Measurements from ENCODE around the gene ERN1. TPM values are rescaled to one million over a fixed set of nuclear protein-coding genes. Genes with fewer than 3 reads are reported as not detected.

ERN1 gene
- total RNA-seq, 1 donor from 2014 or later: 9.9 TPM

DNA sequence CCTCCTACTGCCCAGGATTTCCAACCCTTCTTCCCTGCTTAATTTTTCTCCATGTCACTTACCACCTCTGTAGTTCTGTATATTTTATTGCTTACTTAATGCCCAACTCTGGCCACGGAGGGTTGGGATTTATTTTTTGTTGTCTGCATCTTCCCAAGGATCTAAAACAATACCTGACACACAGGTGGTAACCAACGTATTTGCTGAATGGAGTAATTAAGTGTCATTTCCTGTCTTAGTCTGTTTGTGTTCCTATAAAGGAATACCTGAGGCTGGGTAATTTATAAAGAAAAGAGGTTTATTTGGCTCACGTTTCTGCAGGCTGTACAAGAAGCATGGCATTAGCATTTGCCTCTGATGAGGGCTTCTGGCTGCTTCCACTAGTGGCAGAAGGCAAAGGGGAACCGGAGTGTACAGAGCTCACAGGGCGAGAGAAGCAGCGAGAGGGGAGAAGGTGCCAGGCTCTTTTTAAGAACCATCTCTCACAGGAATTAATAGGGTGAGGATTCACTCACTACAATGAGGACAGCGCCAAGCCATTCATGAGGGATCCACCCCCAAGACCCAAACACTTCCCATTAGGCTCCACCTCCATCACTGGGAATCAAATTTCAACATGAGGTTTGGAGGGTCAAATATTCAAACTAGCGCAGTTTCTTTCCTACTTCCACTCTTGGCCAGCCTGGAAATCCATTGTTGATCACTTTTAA, 44.8 kb downstream of the ERN1 start:
- no peak for DNase-seq (ENCODE audit: low read depth, low spot score)

DNA sequence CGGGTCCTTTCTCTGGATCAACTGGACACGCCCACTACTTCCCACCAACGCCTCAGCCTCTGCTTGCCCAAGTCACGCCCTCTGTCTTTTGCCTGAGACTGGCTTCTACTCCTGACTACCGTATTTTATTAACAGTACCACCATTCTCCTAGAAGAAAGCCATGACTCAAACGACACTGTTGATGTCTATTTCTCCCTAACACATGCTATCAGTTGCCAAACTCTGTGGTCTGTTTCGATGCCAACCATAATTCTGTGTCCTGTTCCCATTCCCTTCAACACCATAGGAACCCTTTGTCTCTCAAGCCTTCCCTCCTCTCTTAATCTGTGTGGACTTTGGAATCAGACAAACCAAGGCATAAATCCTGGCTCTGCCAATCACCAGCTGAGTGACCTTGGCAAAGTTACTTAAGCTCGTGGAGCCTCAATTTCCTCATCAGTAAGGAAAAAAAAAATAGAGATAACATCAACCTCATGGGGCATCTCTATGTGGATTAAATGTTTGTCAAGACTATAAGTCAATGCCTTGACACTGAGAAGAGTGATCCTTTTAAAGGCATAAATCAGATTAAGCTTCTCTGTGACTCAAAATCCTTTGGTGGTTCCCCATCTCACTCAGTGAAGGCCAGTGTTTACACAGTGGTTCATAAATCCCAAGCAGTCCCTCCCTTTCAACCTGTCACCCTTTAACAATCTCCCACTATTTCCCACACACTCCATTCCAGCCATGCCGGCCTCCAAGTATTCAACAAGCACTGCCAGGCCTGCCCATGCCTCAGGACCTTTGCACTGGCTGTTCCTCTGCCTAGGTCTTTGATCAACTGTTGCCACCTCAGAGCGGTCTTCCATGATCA, 45.6 kb downstream of the ERN1 start:
- no peak for DNase-seq (ENCODE audit: low read depth, low spot score)

DNA sequence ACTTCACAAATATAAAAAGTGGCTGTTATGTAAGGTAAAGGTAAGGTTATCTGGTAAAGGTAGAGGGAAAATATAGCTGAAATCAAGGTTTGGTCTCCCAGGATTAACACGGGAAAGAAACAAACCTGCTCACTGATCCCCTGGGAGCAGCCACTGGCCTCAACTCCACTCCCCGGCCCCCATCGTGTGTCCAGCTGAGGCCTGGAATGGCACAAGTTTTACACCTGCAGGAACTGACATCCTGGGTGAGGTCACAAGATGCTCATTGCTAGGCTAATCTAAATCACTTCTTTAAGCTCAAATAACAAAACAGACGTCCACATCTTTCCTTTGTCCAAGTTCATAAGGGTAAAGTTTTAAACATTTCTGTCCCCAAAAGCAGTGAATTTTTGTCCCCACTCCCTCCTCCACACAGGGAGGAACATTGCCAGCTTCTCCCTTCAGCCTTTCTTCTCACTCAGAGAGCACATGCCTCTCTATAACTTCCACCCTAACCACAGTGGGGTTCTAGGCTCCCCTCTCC, 46.3 kb downstream of the ERN1 start:
- DNase-seq (ENCODE audit: low read depth, low spot score): no peak

DNA sequence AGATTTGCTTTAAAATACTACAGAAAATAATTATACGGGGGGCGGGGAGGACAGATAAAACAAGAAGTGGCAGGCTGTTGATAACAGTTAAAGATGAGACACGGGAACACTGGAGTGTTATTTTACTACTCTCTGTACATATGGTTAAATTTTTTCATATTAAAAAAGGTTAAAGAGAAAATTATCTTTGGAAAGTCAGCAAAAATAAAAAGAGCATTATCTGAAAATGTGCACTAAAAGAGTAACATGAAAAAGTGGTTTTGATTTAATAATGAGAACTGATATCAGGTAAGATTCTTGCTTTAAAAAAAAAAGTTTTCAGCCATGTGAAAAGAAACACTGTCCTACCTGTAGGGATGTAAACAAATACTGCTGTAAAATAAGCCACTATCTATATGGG, 46.9 kb downstream of the ERN1 start:
- DNase-seq (ENCODE audit: low read depth, low spot score): no peak

DNA sequence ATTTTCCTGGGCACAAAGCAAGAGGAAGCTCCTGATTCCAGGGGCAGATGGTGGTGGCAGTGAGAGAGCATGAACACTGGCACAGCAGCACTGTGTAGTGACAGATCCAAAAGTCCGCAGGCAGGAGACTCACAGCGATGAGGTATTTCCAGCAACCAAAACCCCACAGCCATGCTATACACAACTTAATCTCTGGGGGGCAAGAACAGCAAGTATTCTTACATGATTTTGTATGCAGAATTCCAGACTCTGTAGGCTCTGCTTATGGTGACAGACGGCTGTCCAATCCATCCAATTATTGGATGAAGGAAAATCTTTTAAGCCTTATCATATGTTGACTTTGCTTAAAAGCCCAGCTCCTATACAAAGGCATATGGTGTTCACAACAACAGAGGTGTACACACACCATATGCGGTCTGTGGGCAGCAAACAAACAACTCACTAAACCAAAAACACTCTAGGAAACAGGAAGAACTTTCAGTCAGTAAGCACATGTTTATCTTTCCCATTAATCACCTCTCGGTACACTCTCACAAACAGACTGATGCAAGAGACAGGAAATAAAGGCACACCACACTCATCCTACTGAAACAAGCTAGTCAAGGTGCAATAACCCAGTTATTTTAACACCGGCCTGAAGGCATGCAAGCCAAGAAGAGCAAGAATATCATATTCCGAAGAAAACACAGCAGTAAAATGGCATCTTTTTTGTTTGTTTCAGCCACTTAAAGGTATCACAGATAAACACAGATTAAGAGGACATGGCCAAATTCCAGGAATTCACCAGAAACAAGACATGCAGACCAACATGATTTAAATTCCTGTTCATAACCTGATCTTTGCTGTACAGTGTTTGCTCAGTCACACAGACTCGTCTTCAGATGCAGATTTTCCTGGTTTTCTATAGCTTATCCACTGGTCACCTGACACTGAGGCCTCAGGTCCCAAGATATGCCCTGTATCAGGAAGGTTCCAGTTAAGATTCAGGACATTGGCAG, 47.8 kb downstream of the ERN1 start:
- DNase-seq (ENCODE audit: low read depth, low spot score): no peak

DNA sequence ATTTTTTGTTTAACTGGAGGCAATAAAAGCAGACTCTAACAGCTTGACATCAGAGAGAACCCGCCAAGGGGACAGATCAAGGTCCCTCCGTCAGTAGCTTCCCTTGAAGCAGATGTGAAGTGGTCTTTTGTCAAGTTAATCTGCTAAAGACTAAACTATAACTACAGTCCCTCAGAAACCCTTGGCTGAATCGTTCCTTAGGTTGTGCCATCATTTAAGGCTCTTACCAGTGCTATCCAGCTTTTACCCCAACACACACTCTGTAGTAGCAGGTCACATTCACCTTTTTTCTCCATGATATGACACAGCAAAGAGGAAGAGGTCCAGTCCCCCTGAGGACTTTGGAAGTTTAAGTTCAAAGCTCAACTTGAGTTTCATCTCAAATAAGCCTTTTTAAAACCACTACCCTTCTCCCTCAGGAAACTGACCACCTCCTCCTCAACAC, 49.7 kb downstream of the ERN1 start:
- no peak for DNase-seq (ENCODE audit: low read depth, low spot score)

DNA sequence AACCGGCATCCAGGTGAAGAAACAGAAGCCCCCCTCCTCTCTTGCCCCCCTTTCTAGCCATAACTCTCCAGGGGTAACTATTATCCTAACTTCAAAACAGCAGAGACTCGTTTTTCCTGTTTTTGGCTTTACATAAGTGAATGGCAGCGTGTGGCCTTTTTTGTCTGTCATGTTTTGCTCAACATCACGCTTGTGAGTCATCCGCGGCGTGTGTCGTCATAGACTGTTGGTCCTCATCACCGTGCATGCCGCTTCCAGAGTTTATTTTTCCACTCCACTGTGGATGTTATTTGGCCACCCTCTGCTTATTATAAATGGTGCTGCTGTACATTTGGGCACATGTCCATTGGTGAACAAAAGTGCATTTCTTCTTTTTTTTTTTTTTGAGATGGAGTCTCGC, 52.6 kb downstream of the ERN1 start:
- no peak for DNase-seq (ENCODE audit: low read depth, low spot score)

DNA sequence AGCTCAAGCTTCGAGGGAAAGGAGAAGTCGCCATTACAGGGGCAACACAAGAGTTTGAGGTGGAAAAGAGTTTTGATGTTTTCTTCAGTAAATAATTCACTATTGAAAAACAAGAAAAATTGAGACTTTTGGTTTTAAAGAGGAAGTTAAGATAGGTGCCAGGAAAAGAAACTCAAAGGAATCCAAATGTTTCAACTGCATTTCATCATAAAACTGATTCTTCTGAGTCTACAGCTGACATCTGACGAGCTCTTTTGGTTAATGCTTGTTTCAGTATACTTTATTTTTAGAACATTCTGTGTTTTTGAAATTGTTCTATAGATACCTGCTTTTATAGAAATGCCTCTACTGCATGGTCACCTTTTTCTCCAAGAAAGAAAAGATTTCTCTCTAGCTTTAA, 54.0 kb downstream of the ERN1 start:
- no peak for DNase-seq (ENCODE audit: low read depth, low spot score)

DNA sequence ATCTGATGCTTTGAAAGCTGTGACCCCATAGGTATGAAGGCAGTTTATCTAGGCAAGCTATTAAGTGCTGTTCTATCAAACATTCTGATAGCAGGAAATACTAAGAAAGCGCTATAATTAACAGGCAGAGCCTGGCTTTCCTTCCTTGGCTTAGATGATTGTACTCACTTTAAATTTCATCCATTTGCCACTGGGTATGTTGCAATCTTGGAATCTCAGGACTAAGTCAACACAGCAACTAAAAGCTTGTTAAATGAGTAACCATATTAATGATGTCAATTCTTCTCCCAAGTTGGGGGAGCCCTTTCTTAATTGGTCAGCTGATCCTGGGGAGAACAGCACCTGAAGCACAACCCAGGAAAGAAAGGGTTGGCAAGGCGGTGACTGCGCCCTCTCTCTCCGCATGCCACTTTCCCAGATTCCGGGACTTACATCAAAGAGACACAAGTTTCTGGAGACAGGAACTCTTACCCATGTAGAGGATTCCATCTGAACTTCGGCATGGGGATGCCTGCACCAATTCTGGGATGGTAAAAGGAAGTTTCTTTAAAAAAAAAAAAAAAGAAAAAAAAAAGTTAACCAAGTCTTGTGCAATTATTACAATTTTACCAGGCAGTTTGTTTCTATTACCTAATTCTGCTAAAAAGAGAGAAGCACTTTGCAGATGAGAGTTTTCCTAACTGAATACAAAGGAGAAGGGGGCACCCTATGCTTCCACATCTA, 55.1 kb downstream of the ERN1 start:
- DNase-seq (ENCODE audit: low read depth, low spot score): no peak

DNA sequence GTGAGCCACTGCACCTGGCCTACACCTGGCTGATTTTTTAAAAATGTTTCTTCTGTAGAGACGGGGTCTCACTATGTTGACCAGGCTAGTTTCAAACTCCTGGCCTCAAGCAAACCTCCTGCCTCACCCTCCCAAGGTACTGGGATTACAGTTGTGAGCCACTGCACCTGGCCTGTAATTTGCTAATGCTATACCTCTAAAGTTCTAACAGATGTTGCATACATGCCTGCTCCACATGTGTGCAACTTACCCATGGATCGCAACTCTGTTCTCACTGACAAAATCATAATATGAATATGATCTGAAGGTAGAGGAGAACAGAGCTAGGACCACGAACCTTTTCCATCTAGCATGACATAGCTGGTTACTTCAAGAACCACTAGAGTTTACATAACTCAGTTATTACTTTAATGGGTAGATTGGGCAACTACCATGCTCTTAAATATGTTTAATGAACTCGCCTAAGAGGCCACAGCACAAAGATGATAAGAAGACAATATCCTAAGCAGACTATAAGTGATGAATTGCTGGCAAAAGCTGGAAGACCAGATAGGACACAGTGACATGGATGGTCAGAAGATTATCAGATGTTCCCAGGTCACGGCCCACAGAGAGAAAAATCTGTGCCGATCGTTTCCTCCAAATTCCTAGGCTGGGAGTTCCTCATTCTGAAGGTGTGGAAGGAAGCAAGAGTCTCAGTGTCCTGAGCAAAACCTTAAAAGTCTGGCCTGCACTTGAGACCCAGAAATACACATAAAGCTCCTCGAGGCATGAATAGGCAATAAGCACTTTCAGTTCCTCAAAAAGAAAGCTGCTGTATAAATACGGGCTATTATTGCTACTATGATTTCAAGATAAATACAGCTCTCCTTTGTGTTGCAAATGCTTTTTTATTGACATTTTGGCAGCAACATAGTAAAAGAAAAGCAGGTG, 55.9 kb downstream of the ERN1 start:
- no peak for DNase-seq (ENCODE audit: low read depth, low spot score)

DNA sequence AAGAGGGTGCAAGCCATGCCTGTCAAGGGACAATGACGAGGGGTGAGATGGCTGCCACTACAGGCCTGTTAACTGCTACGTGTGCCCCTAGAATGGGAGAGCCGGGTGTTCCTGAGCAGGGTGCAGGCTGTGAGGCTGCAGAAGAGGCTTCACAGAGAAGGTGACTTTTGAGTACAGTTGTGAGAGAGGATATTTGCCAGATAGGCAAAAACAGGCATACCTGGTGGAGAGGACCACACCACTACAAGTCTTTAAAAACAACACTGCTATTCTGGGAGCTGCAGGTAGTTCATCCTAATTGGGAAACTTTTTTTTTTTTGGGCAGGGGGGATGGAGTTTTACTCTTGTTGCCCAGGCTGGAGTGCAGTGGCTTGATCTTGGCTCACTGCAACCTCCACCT, 58.8 kb downstream of the ERN1 start:
- no peak for DNase-seq (ENCODE audit: low read depth, low spot score)

DNA sequence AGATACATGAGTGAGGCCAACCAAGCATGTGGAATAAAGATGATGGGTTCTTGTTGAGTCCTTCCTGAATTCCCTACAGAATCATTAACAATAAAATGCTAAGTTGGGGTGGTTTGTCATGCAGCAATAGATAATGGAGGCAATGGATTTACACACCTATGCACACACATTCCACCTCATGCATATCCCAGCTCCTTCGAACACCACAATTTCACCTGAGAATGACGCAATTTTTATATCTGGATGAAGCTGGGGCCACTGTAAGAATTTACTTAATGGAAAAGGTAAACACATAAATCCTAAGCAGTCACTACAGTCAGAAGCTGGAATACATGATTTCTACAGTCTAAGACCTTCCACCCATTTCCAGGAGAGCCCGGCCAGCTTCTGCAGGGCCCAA, 59.7 kb downstream of the ERN1 start:
- DNase-seq (ENCODE audit: low read depth, low spot score): no peak

DNA sequence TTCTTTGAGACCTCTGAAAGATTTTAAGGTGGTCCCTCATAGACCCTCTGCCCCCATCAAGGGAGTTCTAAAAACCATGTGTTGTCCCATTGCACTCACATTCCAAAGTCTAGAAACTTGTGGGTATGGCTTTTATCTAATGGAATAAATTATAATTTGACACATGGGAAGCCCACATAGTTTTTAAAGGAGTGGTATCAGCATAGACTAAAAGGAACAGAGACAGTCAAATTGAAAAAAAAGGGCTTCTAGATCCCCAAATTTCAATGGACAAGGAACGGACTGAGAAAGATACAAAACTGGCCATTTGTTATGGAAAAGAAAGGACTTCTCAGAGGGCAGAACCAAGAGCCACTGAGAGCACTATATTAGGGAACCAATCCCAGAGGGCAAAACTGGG, 60.8 kb downstream of the ERN1 start:
- no peak for DNase-seq (ENCODE audit: low read depth, low spot score)

DNA sequence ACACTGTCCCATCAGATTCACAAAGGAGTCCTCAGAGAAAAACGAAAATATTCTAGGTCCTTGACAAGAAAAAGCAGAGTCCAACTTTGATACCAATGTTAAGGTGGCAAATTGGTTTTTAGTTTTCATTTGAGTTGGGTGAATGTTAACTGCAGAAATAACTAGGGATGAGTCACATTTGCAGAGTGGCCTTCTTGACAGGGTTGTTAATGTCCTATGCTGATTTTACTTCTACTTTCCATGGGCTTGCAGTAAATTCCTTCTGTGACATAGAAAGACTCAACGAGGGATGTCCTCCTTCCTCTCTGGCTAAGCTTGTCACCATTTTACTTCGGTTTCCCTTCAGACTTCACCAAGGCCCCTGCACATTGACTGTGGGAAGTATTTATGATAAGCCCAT, 62.3 kb downstream of the ERN1 start:
- DNase-seq (ENCODE audit: low read depth, low spot score): no peak

DNA sequence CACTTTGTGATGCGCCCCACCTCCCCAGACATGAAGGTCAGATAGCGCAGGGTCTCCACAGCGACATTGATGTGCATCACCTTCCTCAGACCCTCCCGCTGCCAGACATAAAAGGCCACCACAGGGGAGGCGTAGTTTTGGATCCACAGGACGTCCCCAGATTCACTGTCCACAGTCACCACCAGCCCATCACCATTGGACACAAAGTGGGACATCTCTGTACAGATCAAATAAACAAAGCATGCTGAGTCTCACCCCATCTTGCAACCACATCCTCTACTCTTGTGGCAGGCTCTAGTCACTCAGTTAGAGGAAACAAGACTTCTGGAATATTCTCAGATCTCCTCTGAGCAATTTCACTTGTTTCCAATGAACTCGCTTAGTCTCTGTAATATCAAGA, 63.2 kb downstream of the ERN1 start:
- DNase-seq (ENCODE audit: low read depth, low spot score): no peak

DNA sequence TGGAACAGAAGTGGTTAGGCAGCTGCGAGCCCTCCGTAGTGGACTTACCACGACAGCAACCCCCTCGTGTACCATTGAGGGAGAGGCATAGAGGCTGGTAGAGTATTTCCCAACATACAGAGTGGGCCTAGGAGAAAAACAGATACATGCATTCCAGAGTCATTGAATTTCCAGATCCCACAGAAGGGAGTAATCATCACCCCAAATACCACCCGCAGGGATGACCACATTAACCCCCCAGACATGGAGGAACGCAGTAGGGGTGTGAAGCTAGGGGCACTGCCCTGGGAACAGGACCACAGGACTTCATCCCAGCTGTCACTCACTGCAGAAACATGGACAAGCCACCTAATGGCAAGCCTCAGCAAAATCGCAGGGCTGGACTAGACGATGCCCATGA, 64.8 kb downstream of the ERN1 start:
- DNase-seq (ENCODE audit: low read depth, low spot score): no peak

DNA sequence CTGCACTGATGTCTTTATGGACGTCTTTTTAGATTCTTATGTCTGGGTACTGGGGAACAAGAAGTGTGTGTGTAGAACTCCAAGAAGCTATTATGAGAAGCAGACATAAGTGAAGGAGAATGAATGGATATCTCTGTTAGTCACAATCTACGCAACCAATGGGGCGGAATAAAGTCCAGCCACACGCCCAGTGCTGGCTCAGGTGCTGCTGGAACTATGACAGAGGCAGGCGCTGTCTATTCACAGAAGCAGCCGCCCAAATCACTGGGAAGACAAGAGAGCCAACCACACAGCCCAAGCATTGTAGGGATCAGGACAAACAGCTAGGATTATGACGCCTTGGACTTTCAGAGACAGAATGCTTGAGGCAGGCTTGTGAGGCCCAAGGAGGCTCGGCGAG, 65.6 kb downstream of the ERN1 start:
- DNase-seq (ENCODE audit: low read depth, low spot score): no peak

DNA sequence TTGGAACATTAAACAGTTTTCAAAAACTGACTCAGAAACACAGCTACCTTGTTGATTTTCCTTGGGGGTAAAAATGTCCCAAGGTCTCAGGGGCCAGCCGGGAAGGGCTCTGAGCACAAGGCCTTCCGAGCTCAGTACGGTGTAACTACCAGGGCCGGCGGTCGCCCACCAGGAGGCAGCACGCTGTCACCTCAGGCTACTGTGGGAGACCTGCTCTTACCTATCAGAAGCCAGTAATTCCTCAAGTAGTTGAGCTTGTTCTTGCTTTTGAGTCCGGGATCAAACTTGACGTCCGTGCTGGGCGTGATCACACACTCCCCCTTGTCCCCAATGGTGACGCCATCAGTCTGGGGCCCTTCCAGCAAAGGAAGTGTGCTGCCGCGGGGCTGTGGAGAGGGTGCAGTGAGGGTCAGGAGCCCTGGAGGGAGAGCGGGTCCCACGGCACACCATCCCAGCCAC, 66.1 kb downstream of the ERN1 start:
- no peak for DNase-seq (ENCODE audit: low read depth, low spot score)

DNA sequence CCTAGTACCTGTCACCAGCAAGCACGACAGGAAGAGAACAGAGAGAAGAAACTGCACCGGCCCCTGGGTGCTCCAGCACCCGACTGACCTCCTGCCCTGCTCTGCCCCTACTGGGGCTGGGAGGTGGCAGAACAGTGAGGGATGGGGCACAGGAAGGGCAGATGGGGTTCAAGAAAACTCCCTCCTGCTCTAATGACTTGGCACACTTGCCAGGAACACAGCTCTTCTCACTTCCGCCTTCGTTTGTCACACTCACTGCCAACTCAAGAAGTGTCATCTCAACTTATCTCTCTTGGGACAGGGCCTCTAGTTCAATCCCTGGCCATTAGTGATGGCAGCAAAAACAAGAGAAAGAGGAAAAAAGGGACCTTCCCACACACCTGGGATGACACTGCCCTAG, 66.9 kb downstream of the ERN1 start:
- DNase-seq (ENCODE audit: low read depth, low spot score): no peak

All from pulmonary artery endothelial cell (primary cell).